ENCODE measurements around the gene SOBP.

DNA sequence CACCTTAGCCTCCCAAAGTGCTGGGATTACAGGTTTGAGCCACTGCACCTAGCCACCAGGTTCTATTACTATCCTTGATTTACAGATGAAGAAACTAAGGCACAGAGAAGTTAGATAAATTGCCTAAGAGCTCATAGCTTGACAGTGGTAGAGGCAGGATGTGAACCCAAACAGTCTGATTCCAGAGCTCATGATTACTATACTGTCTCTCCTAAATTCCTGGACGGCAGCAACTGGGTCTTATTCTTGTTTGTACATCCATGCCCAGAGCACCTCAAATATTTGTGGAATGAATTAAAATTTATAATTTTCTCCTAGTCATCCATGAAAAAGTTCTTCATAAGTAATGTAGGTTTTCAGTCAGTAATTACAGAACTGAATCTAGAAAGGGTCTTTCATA is 45.6 kb upstream of the SOBP start:
- TF ChIP-seq, protein P1, sequence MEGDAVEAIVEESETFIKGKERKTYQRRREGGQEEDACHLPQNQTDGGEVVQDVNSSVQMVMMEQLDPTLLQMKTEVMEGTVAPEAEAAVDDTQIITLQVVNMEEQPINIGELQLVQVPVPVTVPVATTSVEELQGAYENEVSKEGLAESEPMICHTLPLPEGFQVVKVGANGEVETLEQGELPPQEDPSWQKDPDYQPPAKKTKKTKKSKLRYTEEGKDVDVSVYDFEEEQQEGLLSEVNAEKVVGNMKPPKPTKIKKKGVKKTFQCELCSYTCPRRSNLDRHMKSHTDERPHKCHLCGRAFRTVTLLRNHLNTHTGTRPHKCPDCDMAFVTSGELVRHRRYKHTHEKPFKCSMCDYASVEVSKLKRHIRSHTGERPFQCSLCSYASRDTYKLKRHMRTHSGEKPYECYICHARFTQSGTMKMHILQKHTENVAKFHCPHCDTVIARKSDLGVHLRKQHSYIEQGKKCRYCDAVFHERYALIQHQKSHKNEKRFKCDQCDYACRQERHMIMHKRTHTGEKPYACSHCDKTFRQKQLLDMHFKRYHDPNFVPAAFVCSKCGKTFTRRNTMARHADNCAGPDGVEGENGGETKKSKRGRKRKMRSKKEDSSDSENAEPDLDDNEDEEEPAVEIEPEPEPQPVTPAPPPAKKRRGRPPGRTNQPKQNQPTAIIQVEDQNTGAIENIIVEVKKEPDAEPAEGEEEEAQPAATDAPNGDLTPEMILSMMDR (IDR thresholded peaks at IDR 0.05 in 8 of 11, conservative IDR thresholded peaks at IDR 0.05 in 3 of 11), result no peak
- no peak for TF ChIP-seq POLR2A (IDR thresholded peaks at IDR 0.05)
